ENCODE data around the gene GFAP.
"Not testable (repeated sequence)": the region's sequence is repeated elsewhere in the genome, so short reads cannot be mapped to it uniquely, and the experiment has no call there.

The GFAP gene

GRCh38 chr17:44915321-44915726 is at the start of gene GFAP:
TSS of gene GFAP (minus strand) at chr17:44915500. CDS start at chr17:44915486, 14 bp downstream.
- no peak for DNase-seq

GRCh38 chr17:44961921-44962350 is 46.6 kb upstream of the GFAP start:
- no peak for DNase-seq

DNA sequence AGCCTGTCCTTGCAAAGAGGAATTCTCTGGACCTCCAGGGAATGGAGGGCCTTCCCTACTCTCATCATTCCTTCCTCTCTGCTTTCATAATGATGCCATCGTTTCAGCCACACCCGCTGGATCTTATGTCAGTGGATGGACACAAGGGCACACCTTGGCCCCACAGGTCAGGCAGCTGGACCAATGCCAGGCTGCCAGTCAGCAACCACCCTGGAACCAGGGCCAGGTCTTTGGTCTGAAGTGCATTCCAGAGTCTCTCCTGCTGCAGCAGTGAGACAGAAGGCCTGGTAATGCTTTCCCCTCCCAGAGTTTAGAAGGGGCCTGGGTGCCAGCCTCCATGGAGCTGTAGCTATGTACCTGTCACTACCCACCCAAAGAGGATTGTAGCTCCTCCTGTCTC is 45.4 kb upstream of the GFAP start:
- no peak for DNase-seq

DNA sequence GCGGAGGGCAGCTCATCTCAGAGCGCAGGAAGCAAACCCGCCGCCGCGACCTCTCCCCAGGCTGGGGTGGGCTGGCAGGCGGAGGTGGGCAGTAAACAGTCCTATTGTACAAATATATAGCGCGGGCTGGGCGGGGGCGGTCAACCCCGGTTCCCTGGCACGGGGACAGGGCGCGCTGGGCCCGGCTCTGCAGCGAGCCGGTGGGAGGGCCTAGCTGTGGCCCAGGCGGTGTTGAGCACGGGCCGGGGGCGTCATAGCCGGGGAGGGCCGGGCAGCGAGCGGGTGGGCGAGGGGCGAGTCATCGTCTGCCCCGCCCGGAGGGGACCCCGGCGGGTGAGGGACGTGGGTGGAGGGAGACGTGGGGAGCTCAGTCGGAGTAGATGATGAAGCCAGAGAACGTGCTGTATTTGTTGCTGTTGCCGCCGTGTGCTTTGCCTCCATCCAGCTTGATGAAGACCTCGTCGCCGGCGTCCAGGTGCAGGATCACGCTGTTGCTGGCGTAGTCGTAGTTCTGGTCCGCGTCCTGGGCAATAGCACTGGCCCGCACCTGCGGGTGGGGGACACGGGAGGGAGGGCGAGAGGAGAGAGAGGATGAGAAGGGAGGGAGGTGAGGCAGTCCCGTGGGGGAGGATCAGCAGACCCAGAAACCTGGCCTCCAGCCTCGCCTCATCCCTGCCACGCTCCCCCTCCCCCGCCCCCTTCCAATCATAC is 44.7 kb upstream of the GFAP start:
- peak in 1 of 2 experiments; percentile 23 for DNase-seq

GRCh38 chr17:44956998-44957981 is 42.0 kb upstream of the GFAP start:
- no peak for DNase-seq

DNA sequence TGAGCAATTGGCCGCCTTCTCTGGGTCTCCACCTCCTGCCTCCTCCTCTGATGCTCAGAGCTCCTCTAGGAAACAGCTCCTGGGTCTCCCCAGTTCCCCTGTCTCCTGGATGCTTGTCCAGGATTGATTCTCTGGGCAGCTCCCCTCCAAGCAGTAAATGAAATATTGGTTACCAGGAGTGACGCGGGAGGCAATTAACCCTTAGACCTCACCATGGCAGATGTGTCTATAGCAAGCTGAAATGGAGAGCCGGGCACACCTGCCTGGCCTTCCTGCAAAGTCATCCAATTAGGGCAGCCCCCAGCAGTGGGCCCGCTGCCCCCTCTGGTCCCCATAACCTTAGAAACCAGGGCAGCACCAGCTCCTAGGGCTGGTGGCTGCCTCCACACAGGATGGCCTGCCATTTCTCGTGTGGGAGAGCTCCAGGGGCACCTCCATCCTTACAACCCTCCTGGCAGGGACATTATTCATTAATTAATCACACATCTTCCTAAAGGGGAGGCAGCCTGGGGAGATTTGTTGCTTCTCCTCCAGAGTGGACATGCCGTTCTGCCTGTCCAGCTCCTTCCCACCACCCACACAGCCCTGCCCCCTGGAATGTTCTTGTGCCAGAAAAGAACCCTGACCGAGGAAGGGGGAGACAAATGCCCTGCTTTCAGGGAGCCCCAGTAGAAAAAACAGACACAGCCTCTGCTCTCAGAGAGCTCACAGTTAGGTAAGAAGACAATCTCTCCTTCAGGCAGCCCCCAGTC is 40.5 kb upstream of the GFAP start:
- DNase-seq: no peak

DNA sequence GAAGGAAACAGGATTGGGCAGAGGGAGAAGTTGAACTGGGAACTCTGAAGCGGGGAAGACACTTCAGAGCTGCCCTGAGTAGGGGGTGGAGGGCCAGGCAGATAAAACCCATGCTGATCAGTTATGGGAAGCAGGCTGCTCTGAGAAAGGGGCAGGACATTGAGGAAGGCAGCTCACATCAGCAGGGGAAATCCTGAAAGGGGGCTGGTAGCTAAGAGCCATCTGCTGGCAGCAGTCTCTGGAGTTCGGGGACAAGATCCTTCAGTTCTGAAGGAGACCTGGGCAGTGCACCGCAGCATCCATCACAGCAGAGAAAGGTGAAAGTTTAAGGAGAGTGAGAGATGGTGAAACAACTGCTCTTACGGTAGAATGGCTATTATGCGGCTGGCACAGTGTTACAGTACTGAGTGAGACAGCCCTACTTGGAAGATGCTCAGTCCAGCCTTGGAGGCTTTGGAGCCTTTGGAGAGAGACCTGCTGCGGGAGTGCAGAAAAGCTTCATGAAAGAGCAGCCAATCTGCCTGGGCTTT is 37.7 kb upstream of the GFAP start:
- no peak for DNase-seq

- no peak for DNase-seq
Measured at GRCh38 chr17:44948315-44948795, 33.1 kb upstream of the GFAP start.

DNA sequence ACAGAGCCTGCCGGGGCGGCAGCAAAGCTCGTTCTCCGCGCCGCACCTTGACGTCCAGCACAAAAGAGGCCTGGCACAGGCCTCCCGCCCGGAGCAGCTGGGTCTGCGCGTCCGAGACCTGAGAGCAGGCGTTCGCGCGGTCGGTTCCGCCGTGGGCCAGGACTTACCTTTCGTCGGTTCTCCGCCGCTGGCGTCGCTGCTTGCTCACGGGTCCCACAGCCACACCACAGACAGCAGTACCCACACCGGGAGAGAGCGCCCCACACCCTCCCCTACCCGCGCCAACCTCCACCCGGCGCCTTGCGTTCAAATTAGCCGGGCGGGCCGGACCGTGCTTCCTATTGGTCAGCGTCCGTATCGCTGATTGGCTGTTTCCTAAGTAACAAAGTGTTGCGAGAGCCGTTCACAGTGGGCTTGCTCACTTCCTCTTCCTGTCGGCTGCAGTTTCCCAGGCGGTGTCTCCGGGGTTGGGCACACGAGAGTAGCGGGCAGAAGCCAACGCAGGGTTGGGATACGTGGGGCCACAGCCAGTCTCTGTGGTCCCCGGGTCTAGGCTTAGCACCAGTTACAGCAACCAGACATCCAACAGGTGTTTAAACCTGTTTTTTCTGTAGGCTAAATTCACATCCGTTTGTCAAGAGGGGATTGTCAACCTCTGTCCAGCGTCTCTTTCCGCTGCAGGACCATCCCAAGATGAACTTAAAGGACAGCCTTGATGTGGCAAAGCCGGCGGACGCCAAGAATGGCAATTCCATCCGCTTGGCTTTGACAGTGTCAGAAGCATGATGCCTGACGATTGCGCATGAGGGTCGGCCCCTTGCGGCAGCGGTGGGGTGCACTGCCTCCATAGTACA is 32.4 kb upstream of the GFAP start, which contains the start of gene KIF18B:
TSS of gene KIF18B (minus strand) at position 313 of the 854 bp plus-strand sequence. CDS start 11,429 bp downstream, outside the sequence.
- DNase-seq: peak; percentile 95

DNA sequence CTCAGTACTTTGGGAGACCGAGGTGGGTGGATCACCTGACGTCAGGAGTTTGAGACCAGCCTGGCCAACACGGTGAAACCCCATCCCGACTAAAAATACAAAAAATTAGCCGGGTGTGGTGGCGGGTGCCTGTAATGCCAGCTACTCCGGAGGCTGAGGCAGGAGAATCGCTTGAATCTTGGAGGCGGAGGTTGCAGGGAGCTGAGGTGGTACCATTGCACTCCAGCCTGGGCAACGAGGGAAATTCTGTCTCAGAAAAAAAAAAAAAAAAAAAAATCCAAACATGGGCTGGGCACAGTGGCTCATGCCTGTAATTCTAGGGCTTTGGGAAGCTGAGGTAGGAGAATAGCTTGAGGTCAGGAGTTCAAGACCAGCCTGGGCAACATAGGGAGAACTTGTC is 30.4 kb upstream of the GFAP start:
- DNase-seq: not testable (repeated sequence)

GRCh38 chr17:44942456-44942855 is 27.2 kb upstream of the GFAP start:
- no peak for DNase-seq

GRCh38 chr17:44941712-44942331 is 26.5 kb upstream of the GFAP start:
- DNase-seq: no peak

DNA sequence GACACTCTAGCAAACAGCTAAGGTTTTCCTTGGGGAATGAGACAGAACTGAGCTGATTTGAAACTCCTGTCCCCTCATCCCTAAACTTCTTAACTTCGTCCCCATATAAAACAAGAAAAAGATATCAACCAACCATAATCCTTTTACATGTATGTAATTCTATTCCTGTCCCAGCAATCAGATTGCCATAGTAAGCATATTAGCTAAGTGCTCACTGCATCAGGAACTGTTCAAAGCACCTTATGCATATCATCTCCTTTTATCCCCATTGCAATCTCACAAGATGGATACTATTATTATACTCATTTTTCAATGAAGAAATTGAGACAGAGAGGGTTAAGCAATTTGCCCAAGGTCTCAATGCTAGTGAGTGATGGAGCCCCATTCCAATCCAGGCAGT is 25.5 kb upstream of the GFAP start:
- DNase-seq: no peak

DNA sequence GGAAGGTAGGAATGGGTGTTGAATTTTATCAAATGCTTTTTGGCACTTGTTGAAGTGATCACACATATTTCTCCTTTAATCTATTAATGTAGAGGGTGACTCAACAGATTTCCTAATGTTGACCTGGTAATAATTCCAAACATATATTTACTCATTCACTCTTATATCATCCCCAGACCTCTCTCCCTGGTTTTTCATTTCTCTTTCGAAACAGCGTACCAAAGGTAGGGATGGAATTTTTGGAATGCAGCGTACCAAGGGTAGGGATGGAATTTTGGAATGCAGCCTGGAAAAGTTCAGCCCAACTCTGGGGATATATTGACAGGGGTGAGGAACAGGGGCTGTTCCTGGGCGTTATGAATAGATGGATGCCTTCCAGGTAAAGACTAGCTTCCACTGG is 25.0 kb upstream of the GFAP start:
- no peak for DNase-seq

- DNase-seq: no peak
Measured at GRCh38 chr17:44935116-44935515, 19.8 kb upstream of the GFAP start.

DNA sequence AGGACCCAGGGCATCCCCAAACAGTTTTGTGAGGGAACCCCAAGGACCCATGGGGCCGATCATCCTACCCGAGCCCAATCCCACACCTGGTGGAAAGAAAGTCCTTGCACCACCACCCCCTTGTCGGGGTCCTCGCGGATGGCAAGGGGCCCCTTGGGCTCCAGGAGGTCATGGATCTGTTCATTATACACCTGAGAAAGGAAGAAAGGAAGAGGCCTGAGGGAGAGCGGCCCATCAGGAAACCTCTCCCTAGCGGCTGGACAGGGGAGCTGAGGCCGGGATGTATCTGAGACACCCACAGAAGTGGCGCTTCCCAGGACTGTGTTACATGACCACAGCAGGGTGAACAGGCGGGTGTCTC is 19.4 kb upstream of the GFAP start:
- no peak for DNase-seq

DNA sequence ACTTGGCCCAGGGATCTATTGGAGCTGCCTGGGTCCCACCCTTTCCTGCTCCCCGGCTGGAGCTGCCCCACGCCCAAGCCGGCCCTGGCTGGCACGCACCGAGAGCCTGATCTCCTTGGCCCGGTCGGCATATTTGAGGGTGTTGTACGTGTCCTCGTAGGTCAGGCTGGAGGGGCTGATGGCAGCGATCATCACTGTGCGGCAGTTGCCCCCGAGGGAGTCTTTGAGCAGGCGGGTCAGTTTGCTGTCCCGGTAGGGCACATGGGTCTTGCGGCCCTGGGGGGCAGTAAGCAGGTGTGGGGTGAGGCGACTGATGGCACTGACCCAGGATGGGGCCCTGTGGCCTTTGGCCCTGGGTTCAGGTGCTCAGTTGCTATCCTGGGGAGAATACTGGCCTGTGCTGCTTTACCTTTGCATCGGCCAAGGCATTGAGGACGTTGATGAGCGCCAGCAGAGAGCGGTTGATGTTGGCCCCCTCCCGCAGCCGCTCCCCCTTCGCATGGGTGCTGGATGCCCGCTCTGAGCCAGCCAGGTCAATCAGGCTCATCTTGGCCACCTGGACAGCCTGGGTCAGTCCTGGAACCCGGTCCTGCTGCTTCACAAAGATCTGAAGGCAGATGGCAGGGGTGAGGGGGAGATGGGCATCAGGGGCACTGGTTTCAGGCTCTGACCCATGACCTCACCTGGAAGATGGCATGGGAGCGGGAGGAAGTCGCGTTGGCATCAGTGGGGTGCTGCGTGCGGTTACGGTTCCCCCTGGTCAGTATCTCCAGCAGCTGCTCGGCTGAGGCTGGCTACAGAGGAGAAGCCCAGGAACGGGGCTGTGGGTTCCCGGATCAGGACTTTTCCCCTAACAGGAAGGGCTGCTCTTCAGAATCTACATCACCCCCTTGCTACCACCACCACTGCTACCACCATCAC is 18.8 kb upstream of the GFAP start:
- no peak for DNase-seq

DNA sequence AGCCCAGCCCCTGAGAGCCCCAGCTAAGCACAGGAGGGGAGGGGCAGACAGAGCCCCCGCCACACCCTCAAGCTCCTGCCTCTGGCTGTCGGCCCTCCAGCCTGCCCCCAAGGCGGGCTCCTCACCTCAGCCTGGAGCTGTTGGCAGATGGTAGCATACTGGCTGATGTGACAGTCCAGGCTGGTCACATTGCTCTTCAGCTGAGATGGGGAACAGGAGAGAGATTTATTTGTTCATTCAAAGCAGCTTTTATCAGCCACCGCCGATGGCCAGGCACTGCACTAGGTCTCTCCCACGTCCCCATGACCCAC is 17.4 kb upstream of the GFAP start:
- DNase-seq: no peak

DNA sequence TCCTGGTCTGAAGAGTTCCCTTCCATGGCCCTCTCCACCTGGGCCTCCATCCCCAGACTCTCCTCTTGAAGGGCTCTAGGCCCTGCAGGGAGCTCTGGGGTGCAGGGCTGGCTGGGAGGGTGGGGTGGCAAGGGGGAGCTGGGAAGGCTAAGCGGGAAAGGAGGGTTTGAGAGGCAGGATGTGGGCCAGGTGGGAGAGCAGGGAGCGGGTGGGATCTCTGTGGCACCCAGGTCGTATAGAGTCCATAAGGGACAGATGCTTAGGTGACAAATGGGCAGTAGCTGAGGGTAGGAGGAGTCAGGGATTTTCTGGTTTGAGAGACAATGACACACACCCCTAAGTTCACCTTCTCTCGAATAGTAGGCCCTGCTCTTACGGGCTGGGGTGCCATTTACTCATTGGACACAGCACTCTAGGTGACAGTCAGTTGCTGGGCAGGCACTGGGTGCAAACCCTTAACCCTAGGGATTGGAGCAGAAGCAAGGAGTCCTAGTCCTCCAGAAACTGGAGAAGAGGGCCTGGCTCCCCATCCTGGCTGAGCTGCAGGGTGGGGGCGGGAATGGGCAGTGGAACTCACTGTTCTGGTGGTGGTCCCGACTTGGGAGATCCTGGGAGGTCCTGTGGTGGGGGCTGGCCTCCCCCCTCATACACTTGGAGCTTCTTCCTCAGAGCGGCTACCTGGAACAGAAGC is 16.9 kb upstream of the GFAP start:
- DNase-seq: no peak

DNA sequence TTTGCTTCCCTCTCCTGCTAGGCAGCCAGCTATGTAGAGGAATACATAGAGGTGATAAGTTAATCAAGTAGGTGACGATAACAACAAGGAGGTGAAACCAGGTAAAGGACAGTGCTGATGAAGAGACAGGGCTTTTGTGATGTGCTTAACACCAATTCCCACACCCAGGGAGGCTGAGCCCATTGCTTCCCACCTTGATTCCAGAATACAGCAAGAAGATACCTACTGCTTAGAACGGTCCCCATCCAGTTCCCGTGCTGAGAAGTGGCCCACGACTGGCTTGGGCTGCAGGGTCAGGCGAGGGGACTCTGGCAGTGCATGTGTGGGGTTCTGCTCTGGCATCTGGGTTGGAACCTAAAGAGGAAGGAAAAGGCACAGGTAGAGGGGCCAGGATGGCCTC is 16.1 kb upstream of the GFAP start:
- DNase-seq: no peak

Data from activated T-cell treated with anti-CD3 and anti-CD28 coated beads, Interleukin-2, amount 50 U/mL, for 48 hours (primary cell).